Naive thymus-derived CD8-positive, alpha-beta T cell (primary cell): Measurements from ENCODE around the gene ADGRV1. TPM values are rescaled to one million over a fixed set of nuclear protein-coding genes. Genes with fewer than 3 reads are reported as not detected.

Experiments used
- ATAC-seq, 2 donors: fragments of 150-1000 bp; cut with Tn5 transposase in 1 of 2; sonication (Bioruptor Pico), chemical (Tn5 transposase) in 1 of 2; 1 replicate in 1 of 2; 2 replicates in 1 of 2; pipeline ENCODE4 v1.10.0; 2021; ENCODE audit warnings: mild to moderate bottlenecking in 2 of 2, moderate library complexity in 2 of 2
- POLR2A ChIA-PET: fragments of 350-600 bp; sonication (Branson Sonifier 250); formaldehyde crosslinking; loops from one replicate; lab custom pipeline; 2021; ENCODE audit warnings: antibody characterized with exemption; lab: Charles Lee
- DNase-seq, 10 donors: peaks; one replicate each; pipeline versions ENCODE4 v3.0.0 to v3.0.0-alpha.2; 2020 to 2022
- H3K27ac Mint-ChIP-seq, 10 donors: one replicate each; pipeline ENCODE4 v1.8.0; 2020 to 2022; ENCODE audit warnings: mild to moderate bottlenecking in 10 of 10, mixed read lengths in 10 of 10, moderate library complexity in 4 of 10, inconsistent platforms in 1 of 10
- H3K27me3 Mint-ChIP-seq, 5 donors: one replicate each; pipeline ENCODE4 v1.8.0; 2021 to 2022; ENCODE audit warnings: mixed read lengths in 5 of 5
- H3K36me3 Mint-ChIP-seq, 3 donors: one replicate each; pipeline ENCODE4 v1.8.0; 2020 to 2022; ENCODE audit warnings: mixed read lengths in 3 of 3, mild to moderate bottlenecking in 2 of 3, inconsistent platforms in 1 of 3
- H3K4me1 Mint-ChIP-seq, 4 donors: one replicate each; pipeline ENCODE4 v1.8.0; 2021 to 2022; ENCODE audit warnings: mixed read lengths in 4 of 4
- H3K4me3 Mint-ChIP-seq, 10 donors: one replicate each; pipeline ENCODE4 v1.8.0; 2020 to 2022; ENCODE audit warnings: mild to moderate bottlenecking in 10 of 10, mixed read lengths in 10 of 10, moderate library complexity in 6 of 10, inconsistent platforms in 1 of 10
- H3K9me3 Mint-ChIP-seq, 9 donors: one replicate each; pipeline ENCODE4 v1.8.0; 2020 to 2022; ENCODE audit warnings: mixed read lengths in 9 of 9, mild to moderate bottlenecking in 3 of 9, inconsistent platforms in 1 of 9, moderate library complexity in 1 of 9
- polyA plus RNA-seq, 3 donors: library from polyadenylated mRNA; unstranded; fragments of 300-500 nt; fragmentation: Illumina TruSeq; gene quantifications; one replicate each; pipeline ENCODE4 v1.2.3, GENCODE V29; 2021
- total RNA-seq, 8 experiments: library from RNA in 2 of 8; stranded (reverse) in 2 of 8; gene quantifications; one replicate each; pipeline ENCODE4 v1.2.3 and lab custom pipeline; 2021 to 2026

ADGRV1 gene
- total and polyA plus RNA-seq, 5 experiments from 2014 or later: 0.08 to 0.37 (median 0.13) TPM; not detected in 2

DNA sequence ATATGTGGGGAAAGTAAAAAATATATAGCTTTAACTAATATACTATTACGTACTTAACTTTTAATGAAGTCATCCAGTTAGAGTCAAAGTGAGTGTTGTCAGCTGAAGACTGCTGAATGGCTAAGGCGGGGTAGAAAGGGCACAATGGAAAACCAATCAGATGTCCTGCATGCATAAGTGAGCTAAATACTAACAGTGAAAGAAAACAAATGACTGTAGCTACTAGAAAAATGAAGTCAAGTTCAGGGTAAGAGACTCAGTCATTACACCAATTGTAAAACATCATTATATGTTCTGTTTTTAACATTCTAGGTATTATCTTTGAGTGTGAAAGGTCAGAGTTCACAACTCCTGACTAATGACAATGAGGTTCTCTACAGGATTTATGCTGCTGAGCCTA lies 295.2 kb downstream of the ADGRV1 start:
- Mint-ChIP-seq H3K9me3 (no peaks in the 10 kb centered on the region), H3K27ac (no peak overlapping the region), H3K27me3 (peaks cover 0 to 3% (median 0%) of the 10 kb centered on the region in 5 donors), H3K4me1 (no peaks in the 10 kb centered on the region), H3K36me3 (no peaks in the 10 kb centered on the region), H3K4me3 (no peak overlapping the region)
- POLR2A ChIA-PET: no interaction called here
- no peak for ATAC-seq
- no peak for DNase-seq

- no peak for ATAC-seq
- POLR2A ChIA-PET: no interaction called here
- H3K27me3 Mint-ChIP-seq: peaks cover 0 to 3% (median 0%) of the 10 kb centered on the region in 5 donors
Measured at GRCh38 chr5:90854169-90854568, 295.6 kb downstream of the ADGRV1 start.

GRCh38 chr5:90855296-90856010 lies 296.9 kb downstream of the ADGRV1 start:
- Mint-ChIP-seq H3K27ac (no peak overlapping the region), H3K36me3 (no peaks in the 10 kb centered on the region), H3K9me3 (no peaks in the 10 kb centered on the region), H3K4me1 (no peaks in the 10 kb centered on the region), H3K27me3 (peaks cover 0 to 3% (median 0%) of the 10 kb centered on the region in 5 donors), H3K4me3 (no peak overlapping the region)
- DNase-seq (no peak), ATAC-seq (no peak)
- POLR2A ChIA-PET: no interaction called here

More at GRCh38 chr5:90854169-90854568, 295.6 kb downstream of the ADGRV1 start:
- Mint-ChIP-seq H3K36me3 (no peaks in the 10 kb centered on the region), H3K4me1 (no peaks in the 10 kb centered on the region), H3K9me3 (no peaks in the 10 kb centered on the region), H3K4me3 (no peak overlapping the region), H3K27ac (no peak overlapping the region)
- no peak for DNase-seq

DNA sequence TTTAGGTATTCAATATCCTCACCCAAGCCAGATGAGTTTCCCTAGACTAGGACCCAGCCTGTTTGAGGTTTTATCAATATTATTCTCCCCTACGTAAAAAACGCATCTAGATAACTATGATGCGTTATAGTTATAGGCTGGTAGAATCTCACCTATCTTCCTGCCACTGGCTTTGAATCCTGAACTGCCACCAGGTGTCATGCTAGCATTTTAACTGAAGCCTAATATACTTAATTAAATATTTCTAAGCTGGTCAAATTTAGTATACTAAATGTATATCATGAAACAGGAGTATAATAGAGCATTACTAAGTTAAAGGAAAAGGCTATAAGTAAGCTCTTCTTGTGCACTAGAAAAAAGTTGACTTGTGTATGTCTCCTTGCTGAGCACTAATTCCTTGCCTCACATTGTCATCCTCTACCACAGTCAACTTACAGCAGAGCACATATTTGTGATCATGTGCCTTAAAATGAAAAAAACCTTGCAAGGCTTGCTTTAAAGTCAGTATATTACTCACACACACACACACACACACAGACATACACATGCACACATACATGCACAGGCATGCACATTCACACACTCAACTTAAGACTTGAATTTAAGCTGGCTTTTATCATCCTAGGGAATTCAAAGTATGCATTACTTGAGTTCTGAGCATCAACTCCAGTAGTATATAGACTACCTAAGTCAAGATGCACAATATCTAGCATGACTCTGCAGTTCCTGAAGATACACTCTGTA lies 303.4 kb downstream of the ADGRV1 start:
- Mint-ChIP-seq H3K27me3 (peaks cover 0 to 2% (median 1%) of the 10 kb centered on the region in 5 donors), H3K9me3 (no peaks in the 10 kb centered on the region), H3K4me3 (no peak overlapping the region), H3K27ac (no peak overlapping the region), H3K4me1 (peaks cover 0 to 3% (median 1%) of the 10 kb centered on the region in 4 donors), H3K36me3 (no peaks in the 10 kb centered on the region)
- POLR2A ChIA-PET: no interaction called here
- no peak for DNase-seq
- no peak for ATAC-seq

DNA sequence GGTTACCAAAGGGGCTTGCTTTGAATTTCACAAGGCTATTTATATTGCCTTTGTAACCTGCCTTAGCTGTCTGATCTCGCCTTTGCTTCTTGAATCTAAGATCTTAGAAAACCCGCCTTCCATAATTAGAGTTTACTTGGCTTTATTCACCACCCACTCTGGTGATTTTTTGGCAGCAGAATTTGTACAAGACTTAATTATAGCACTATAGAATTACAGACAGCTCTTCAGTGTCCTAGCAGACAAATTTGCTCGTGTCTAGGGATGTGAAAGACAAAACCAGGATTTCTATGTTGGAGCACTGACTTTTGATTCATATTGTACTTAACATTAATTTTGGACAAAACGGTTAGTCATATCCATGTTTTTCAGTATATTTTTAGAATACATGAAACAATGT lies 306.6 kb downstream of the ADGRV1 start:
- Mint-ChIP-seq H3K27me3 (peaks cover 0 to 2% (median 1%) of the 10 kb centered on the region in 5 donors), H3K36me3 (no peaks in the 10 kb centered on the region), H3K27ac (no peak overlapping the region), H3K4me1 (peaks cover 1 to 7% (median 5%) of the 10 kb centered on the region in 4 donors), H3K4me3 (no peak overlapping the region), H3K9me3 (no peaks in the 10 kb centered on the region)
- ATAC-seq (no peak), DNase-seq (no peak)
- POLR2A ChIA-PET: interaction anchor here (2.1 to 2.7 kb wide), 2 partner anchors 515 to 519 kb away, joined by 7 to 8 read pairs; no protein-coding TSS in a partner anchor

DNA sequence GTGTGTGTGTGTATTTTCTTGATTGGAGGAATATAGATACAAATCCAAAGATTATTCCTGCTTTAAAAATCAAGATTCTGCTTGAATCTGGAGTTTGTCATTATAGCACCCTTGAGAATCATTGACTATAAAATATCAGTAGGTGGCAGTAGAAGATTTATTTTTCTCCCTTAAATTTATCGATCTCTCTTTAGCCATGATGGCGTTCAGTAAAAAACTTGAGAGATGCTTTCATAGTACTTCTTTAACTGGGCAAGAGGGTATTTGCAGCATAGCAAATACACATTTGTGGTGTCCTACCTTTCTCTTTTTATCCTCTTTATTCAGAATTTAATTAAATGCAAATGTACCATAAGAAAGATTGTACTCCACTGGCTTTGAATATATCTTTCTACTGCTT lies 307.7 kb downstream of the ADGRV1 start:
- Mint-ChIP-seq H3K36me3 (no peaks in the 10 kb centered on the region), H3K9me3 (no peaks in the 10 kb centered on the region), H3K4me3 (peak overlapping the region in 1 of 10 donors; percentile 20), H3K27me3 (peaks cover 0 to 2% (median 0%) of the 10 kb centered on the region in 5 donors), H3K27ac (no peak overlapping the region), H3K4me1 (peaks cover 3 to 13% (median 11%) of the 10 kb centered on the region in 4 donors)
- ATAC-seq (peak; percentile 59), DNase-seq (peak in 3 of 10 donors; percentile 36 to 50 (median 43))
- POLR2A ChIA-PET: interaction anchor here (1.7 to 2.7 kb wide), 3 partner anchors 514 to 518 kb away, joined by 4 to 8 read pairs (median 7); partner anchors contain the start of gene ARRDC3

DNA sequence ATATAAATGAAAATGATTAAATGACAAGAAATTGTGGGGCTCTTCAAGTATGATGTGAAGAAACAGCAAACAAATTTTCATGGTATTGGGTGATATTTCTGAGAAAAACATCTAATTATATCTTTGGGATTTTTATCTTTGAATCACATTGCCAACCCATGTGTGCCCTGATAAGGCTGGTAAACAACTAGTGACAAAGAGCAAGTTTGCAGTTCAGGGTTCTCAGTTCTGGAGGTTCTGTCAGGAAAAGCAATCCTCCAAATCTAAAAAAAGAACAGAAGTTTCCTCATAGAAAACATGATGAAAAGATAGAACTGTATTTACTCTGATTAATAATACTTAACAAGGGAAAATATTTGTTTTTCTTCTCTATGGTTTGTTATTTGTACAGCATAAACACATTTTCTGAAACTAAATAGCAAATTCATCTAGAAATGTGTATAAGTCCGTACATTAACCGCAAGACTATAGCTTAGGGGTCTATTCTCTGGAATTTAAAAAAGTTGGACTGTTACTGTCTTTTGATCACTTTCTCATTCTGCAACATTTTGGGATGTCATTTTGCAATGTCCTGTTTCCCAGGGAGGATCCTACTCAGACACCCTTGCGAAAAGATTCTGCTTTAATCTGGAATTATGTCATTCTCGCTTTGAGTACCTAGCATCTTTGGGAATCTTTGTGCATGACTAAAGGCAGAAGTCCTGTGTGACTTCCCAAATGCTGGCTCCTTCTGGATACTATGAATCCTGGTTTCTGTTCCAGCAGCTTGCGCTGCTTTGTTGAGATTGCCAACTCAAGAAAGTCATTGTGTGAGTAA lies 308.5 kb downstream of the ADGRV1 start:
- Mint-ChIP-seq H3K4me1 (peaks cover 6 to 18% (median 15%) of the 10 kb centered on the region in 4 donors), H3K9me3 (no peaks in the 10 kb centered on the region), H3K27me3 (peaks cover 0 to 2% (median 0%) of the 10 kb centered on the region in 5 donors), H3K4me3 (no peak overlapping the region), H3K36me3 (no peaks in the 10 kb centered on the region), H3K27ac (no peak overlapping the region)
- POLR2A ChIA-PET: interaction anchor here (1.7 to 2.1 kb wide), 2 partner anchors 513 to 516 kb away, joined by 4 to 7 read pairs; partner anchors contain the start of gene ARRDC3
- ATAC-seq (no peak), DNase-seq (no peak)

DNA sequence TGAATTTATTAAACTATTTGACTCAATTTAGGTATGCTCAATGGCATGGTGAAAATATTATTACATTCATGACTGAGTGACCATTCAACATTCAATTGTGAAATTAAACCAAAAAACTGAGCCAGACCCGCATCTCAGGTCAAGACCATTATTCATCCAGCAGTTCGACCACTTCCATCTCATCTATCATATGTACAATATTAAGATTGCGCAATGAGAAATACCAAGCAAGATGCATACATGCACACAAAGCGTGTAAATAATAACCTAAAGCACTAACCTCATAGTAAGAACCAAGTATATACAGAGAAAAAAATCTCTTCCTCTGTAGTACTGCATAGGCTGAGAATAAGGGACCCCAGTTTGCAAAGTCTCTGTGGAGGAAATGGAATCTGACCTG lies 310.2 kb downstream of the ADGRV1 start:
- no peaks in the 10 kb centered on the region for H3K9me3 Mint-ChIP-seq
- H3K27ac Mint-ChIP-seq: no peak overlapping the region
- H3K4me3 Mint-ChIP-seq: no peak overlapping the region
- H3K4me1 Mint-ChIP-seq: peaks cover 13 to 33% (median 29%) of the 10 kb centered on the region in 4 donors
- H3K27me3 Mint-ChIP-seq: peaks cover 0 to 2% (median 0%) of the 10 kb centered on the region in 5 donors
- DNase-seq: no peak
- no peaks in the 10 kb centered on the region for H3K36me3 Mint-ChIP-seq
- POLR2A ChIA-PET: interaction anchor here (1.3 kb wide), 1 partner anchor 514 kb away, joined by 5 read pairs; the partner anchor contains the start of gene ARRDC3
- ATAC-seq: no peak

- POLR2A ChIA-PET: interaction anchor here (0.6 to 2.2 kb wide), 5 partner anchors 432 to 512 kb away, joined by 3 to 25 read pairs (median 5); partner anchors contain the start of gene ARRDC3
- H3K27me3 Mint-ChIP-seq: no peaks in the 10 kb centered on the region
- DNase-seq (no peak), ATAC-seq (no peak)
- H3K9me3 Mint-ChIP-seq: no peaks in the 10 kb centered on the region
- H3K4me3 Mint-ChIP-seq: no peak overlapping the region
- no peaks in the 10 kb centered on the region for H3K36me3 Mint-ChIP-seq
- H3K27ac Mint-ChIP-seq: peak overlapping the region in 4 of 10 donors; percentile 22 to 39 (median 34)
- peaks cover 18 to 44% (median 35%) of the 10 kb centered on the region in 4 donors for H3K4me1 Mint-ChIP-seq
Measured at GRCh38 chr5:90871391-90871991, 312.9 kb downstream of the ADGRV1 start.

- Mint-ChIP-seq H3K4me3 (peak overlapping the region; percentile 36 to 74 (median 52)), H3K36me3 (no peaks in the 10 kb centered on the region), H3K27ac (peak overlapping the region; percentile 33 to 92 (median 82)), H3K9me3 (no peaks in the 10 kb centered on the region), H3K27me3 (peaks cover 0 to 2% (median 0%) of the 10 kb centered on the region in 5 donors), H3K4me1 (peaks cover 18 to 43% (median 34%) of the 10 kb centered on the region in 4 donors)
- DNase-seq (peak in 8 of 10 donors; percentile 14 to 80 (median 46)), ATAC-seq (peak; percentile 86 to 87)
- POLR2A ChIA-PET: interaction anchor here (0.6 to 2.6 kb wide), 5 partner anchors 39 to 546 kb away, joined by 3 to 25 read pairs (median 3); partner anchors contain the start of gene ARRDC3
Measured at GRCh38 chr5:90873033-90873517, 314.5 kb downstream of the ADGRV1 start.

- POLR2A ChIA-PET: interaction anchor here (2.2 to 2.6 kb wide), 2 partner anchors 506 to 510 kb away, joined by 18 to 25 read pairs; partner anchors contain the start of gene ARRDC3
- peak overlapping the region; percentile 0 to 74 (median 38) for H3K4me3 Mint-ChIP-seq
- no peaks in the 10 kb centered on the region for H3K36me3 Mint-ChIP-seq
- H3K27ac Mint-ChIP-seq: peak overlapping the region; percentile 2 to 92 (median 8)
- DNase-seq (no peak), ATAC-seq (no peak)
- H3K9me3 Mint-ChIP-seq: no peaks in the 10 kb centered on the region
- peaks cover 18 to 43% (median 34%) of the 10 kb centered on the region in 4 donors for H3K4me1 Mint-ChIP-seq
- peaks cover 0 to 3% (median 2%) of the 10 kb centered on the region in 5 donors for H3K27me3 Mint-ChIP-seq
Measured at GRCh38 chr5:90874066-90874465, 315.5 kb downstream of the ADGRV1 start.
